ENCODE measurements around the gene IL11RA. TPM values are rescaled to one million over a fixed set of nuclear protein-coding genes. Genes with fewer than 3 reads are reported as not detected.

Gene IL11RA
- total RNA-seq: 6.1 and 15.1 TPM in 2 replicates

DNA sequence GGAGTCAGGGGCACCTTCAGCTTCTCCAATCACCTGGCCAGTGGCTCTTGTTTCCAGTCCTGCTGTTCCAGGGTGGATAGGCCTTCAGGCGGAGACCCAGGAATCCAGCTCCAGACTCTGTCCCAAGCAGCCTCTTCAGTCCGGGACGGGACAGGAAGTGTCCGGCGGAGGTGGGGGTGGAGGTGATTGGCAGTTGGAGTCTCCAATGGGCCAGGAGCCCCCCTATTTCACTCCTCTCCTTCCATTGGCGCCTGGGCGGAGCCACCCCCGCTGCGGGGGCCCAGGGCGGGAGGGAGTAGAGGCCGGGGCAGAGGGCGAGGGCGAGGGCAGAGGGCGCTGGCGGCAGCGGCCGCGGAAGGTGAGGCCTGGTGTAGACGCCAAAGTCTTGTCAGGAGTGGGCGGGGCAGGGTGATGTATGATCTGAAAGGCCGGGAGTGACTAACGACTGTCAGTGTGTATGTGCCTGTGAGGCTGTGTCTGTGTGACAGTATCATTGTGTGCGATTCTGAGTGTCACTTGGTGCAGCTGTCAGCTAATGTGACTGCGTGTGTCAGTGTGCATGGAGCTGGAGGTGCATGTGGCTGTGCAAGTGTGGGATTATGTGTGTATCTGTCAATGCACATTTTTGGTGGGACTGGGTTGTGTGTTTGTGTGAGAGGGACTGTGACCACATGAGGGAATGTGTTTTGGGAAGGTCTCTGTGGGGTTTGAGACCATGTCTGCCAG is at the start of gene IL11RA:
TSS of gene IL11RA (plus strand) at position 310 of the 726 bp plus-strand sequence. CDS start 3,033 bp downstream, outside the sequence.

DNA sequence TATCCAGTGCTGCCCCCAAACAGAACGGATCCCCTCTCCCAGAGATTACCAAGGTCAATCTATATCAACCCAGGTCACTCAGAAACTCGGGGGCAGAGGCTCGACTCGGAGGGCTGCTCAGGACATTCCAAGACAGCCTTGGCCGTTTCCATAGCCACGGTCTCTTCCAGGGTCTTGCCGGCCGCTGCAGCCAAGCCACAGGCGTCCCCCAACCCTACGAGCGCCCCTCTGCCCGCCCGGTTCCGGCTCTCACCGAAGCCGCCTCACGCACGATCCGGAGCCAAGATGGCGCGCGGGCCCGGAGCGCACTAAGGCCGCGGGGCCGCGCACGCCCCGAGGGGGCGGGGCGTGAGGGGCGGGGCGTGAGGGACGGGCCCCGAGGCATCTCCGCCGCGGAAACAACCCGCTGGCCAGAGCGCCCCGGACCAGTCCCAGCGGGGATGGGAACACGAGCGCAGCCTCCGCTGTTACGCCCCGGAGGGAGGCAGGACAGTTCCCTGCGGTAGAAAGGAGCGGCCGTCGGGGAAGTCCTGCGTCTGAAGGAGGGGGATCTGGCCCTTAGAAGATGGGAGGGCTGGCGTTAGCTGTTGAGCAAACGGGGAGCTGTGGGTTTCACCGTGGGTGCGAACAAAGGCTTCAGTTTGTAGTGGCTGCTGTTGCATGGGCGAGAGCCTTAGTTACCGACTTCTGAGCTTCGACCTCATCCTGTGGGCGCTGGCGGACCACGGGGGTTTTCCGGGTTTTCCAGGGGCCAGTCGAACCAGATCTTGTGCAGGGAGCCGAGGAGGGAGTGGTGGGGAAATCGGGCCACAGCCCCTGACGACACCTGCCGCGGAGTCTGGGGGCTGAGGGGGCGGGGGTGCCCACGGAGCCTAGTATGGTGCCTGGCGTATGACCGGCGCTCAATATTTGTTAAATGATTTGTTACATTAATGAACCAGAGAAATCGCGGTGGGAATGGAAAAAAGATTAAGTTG is 39.9 kb upstream of the IL11RA start, which contains the start of gene RPP25L:
TSS of gene RPP25L (minus strand) at position 287 of the 977 bp plus-strand sequence. CDS start 801 bp downstream, outside the sequence.

DNA sequence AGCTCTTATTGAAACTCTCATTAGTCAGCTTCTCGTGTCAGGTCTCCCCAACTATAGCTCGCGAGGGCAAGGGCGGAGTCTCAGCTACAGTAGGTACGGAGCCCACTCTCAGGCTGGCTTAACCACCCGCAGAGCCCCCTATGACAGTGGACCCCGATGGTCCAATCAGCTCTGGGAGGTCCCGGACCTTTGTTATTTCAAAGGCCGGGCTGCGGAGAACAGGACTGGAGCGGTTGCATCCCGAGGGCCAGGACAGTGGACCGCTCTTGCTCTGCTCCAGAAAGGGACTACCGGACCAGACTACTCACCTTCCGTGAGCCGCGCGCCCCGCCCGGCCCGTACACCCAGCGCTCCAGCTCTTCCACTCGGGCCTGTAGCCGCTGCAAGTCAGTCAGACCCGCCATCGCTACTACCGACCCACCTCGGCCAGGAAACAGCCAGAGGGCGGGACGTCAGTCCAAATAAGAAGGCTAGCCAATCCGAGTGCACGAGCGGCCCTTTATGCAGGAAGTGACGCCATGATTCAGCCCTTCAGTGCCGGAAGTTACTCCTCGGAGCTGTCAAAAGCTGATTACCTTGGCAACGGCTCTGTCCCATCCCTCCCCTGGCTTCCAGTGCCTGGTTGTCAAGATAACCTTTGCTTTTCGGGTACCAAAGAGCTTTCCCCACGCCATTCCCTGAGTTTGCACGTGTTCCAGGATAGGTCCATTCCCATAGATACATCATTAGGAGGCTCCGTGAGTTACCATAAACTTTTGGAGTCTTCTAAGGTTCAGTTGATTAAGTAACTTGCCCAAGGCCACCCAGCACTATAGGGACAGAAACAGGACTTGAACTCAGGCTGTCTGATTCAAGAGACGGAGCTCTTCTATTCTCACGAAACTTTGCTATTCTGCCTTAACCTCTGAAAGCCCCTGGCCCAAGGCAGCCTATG is 31.7 kb upstream of the IL11RA start, which contains the start of gene DCTN3:
TSS of gene DCTN3 (minus strand) at position 435 of the 934 bp plus-strand sequence. CDS start at position 404, 31 bp downstream.

DNA sequence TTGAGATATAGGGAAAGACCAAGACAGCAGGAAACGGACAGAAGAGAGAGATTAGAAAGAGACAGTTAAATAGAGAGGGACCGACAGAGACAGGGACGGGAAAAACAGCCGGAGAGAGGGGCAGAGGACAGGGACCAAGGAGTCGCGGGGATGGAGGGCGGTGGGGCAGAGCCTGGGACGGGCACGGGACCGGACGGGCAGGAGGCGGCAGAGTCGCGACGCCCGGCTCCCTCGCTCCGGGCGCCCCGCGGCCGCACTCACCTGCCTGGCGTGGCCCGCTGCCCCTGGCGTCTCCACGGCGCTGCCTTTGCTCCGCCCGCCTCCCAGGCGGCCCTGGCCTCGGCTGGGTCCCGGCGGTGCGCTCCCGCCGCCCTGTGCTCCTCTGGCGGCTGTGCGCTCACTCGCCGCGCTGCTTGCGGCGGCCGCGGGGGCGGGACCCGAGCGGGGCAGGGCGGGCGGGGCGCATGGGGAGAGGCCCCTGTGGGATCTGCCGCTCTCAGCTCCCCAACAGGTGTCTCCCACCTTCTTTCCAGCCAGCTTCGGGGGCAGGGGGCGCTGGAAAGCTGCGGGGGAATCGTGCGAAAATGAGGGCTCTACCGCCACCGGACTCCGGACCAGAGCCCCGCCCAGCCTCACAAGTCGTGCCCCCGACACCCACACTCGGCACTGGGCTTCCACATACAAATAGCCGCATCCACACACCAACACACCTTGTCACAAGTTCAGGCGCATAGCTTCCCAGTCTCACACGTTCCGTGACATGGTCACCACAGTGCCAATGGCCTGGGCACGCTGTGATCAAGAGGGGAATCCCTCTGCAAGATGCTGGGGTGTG is 23.1 kb upstream of the IL11RA start, which contains the start of gene ARID3C:
TSS of gene ARID3C (minus strand) at position 411 of the 835 bp plus-strand sequence. CDS start 1,052 bp downstream, outside the sequence.

DNA sequence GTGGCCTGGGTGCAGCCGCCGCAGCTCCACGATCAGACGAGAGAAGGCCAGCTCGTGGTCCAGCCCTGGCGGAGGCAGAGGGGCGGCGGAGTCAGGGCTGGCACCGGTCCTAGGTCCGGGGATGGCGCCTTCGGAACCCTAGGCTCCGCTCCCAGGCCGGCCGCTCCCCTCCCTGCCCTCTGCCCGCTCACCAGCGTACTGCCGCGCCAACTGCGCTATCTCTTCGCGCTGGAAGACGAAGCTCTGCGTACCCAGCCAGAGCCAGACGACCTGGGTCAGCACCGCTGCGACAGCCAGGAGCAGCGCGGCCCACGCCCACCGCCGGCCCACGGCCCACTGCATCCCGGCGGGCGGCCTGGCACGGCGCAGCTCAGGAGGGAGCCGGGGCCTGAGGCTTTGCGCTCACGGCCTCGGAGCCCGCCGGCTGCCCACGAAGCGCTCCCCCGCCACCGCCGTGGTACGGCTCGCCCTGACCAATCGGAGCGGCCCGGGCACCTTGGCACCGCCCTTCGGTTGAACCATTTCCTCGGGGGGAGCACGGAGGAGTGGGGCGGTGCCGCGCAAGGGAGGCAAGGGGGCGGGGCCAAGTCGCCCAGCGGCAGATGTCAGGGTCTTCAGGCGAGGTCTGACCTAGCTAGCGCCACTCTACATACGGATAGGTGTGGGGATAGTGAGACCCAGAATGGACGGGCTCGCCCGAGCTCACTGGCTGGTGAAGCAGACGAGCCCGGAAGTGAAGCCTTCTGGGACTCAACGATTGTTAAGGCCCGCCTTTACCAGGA is 14.4 kb upstream of the IL11RA start, which contains the start of gene SIGMAR1:
TSS of gene SIGMAR1 (minus strand) at position 432 of the 782 bp plus-strand sequence. CDS start at position 342, 90 bp downstream.

DNA sequence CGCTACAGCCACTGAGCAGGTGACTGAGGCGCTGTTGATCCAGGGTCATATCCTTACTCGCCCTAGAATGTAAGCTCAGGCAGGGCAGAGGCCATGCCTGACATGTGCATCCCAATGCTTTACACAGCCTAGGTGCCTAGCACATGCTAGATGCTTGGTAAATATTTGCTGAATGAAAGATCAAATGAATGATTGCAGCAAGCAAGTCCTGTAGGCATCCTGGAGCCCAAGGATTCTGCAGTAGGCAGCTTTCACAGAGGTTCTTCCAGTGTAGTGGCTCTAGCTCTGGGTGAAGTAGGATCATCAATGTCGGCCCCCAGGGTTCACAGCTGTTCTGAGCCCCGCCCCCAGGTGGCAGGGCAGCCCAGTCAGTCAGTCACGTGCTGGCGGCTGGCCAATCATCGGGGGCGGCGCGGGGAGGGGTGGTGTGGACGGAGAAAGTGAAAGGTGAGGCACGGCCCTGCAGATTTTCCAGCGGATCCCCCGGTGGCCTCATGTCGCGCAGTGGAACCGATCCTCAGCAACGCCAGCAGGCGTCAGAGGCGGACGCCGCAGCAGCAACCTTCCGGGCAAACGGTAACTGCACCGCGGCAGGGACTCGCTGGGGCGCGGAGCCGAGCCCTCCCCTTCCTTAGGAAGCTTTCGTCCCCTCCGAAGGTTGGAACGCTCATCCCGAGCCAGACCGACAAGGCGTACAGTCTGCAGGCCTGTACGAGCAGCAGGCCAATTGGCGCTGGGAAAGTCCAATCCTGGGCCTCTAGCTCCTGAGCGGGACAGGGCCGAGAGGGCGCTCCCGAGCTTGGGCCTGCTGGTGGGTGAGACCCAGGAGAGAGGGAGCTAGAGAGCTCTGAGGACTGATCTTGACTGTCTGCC is 5.5 kb upstream of the IL11RA start, which contains the start of gene GALT:
TSS of gene GALT (plus strand) at position 465 of the 873 bp plus-strand sequence. CDS start at position 495, 30 bp downstream.

DNA sequence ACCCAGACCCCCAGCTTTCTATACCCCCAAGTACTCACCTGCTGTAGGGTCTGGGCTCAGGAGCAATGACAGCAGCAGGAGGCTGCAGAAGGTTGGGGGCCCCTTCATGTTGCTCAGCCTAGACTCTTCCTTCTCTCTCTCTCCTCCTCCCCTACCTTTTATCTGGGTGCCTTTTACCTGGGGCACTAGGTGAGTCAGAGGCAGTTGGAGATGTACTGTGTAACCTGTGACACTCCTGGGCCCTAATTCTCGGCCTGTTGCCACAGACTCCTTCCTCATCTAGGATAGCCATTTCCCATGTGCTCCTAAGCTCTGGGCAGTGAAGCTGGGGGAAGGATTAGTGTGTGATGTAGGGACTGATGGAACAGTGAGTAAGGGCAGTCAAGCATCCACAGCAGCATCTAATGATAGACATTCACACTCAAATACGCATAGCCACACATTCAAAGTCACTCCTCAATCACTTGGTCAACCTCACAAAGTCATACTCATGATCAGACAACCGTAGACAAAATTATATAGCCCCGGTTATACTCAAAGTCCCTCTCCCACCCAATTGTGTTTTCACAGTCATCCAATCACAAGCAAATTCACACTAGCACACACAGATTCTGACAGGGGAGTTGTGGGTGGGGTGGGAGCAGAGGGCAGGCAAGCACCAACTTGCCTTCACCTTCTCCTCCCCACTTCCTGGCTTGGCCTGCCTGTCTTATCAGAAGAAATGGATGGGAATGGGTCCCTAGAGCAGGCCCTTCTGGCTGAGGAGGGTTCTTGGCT is 10.7 kb downstream of the IL11RA start, which contains the start of gene CCL27:
TSS of gene CCL27 (minus strand) at position 132 of the 777 bp plus-strand sequence. CDS start at position 108, 24 bp downstream.

DNA sequence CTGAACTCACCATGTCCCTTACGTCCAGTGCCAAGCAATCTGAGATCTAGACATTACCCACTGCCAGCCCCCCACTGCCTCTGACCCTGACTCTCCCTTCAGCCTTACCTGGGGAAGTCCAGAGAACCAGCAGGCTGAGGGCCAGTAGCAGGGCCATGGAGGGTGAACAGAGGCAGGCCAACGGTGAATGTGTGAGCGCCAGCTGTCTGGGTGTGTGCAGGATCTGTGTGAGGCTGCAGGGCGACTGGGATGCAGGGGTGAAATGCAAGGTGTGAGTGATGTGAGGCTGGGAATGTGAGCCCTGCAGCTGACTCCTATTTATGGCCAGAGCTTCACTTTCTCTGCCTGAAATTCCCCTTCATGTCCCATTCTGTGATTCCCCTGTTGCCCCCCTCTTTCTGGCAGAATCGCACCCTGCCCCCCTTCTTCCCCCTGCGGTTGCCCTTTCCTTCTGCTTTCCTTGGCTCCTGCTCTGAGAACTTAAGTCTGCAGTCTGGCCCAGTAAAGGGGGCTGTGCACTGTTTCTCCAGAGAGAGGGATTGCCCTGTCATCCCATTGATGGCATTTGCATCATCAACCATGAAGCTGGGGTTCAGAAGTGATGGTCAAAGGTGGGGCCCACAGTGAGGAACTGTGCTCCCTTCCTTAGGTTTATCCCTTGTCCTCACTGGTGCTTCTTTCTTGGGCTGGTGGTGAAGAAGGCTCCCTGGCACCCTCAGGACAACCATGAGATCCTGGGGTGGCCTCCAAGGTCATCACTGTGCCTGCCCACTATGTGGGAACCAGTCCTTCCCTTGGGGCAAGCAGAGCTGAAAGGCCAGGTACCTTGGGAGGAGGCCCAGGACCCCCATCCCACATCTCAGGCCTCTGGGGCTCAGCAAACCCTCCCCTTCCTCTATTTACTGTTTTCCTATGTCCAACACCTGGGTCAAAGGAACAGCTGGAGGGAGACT is 39.3 kb downstream of the IL11RA start, which contains the start of gene CCL19:
TSS of gene CCL19 (minus strand) at position 294 of the 953 bp plus-strand sequence. CDS start at position 157, 137 bp downstream.

DNA sequence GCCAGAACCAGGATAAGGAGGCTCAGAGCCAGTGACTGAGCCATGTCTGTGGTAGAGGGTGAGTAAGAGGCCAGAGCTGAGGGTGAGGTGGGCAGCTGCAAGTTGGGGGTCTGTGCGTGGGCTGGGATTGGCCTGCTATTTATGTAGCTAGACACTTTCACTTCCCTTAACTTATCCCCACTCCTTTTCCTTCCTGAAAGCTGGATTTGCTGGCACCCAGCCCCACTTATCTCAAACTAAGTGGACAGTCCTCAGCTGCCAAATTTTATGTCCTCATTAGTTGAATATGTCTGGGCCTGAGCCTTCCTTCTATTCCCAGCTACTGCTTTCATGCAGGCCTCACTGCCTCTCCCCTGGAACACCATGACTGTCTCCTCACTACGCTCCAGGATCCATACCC is 58.0 kb downstream of the IL11RA start, which contains the start of gene CCL21:
TSS of gene CCL21 (minus strand) at position 114 of the 400 bp plus-strand sequence. CDS start at position 44, 70 bp downstream.

Small RNA genes within 50 kb of the gene (small RNA-seq; reads per million reads assigned to genes)
- not detected for gene CCL27

Other genes starting within 250 kb of the IL11RA start
- 5.9 and 9.6 TPM in 2 replicates for gene FAM219A, start 193.6 kb upstream of the IL11RA start, total RNA-seq
- 0.20 TPM in 1 of 2 replicates, not detected in the other for gene DNAI1, start 193.4 kb upstream of the IL11RA start, total RNA-seq
- under 0.01 TPM in 1 of 2 replicates, not detected in the other for gene ENHO, start 129.2 kb upstream of the IL11RA start, total RNA-seq
- 0.20 and 0.37 TPM in 2 replicates for gene CNTFR, start 62.5 kb upstream of the IL11RA start, total RNA-seq
- 28.0 and 28.7 TPM in 2 replicates for gene RPP25L, start 40.1 kb upstream of the IL11RA start, total RNA-seq
- gene DCTN3, start 31.7 kb upstream of the IL11RA start, total RNA-seq: 76.8 and 112 TPM in 2 replicates
- gene ARID3C, start 23.1 kb upstream of the IL11RA start, total RNA-seq: under 0.01 TPM in 1 of 2 replicates, not detected in the other
- 124 and 130 TPM in 2 replicates for gene SIGMAR1, start 14.4 kb upstream of the IL11RA start, total RNA-seq
- 23.5 and 33.4 TPM in 2 replicates for gene GALT, start 5.5 kb upstream of the IL11RA start, total RNA-seq
- gene CCL27, start 10.5 kb downstream of the IL11RA start, total RNA-seq: not detected in 2 replicates
- not detected in 2 replicates for gene CCL19, start 39.1 kb downstream of the IL11RA start, total RNA-seq
- not detected in 2 replicates for gene CCL21, start 58.0 kb downstream of the IL11RA start, total RNA-seq

All from subcutaneous preadipocyte (primary cell).